ENCODE measurements around the gene CFDP1.

CFDP1 gene

GRCh38 chr16:75401691-75402090, 31.6 kb downstream of the CFDP1 start:
- Histone ChIP-seq H4K20me1 (ENCODE audit: insufficient read depth, low read length) (peaks cover 8% of the 10 kb centered on the region; the same call in 1 of the 2 replicates), H3K9ac (ENCODE audit: low read depth, low read length) (no peak overlapping the region), H3K36me3 (ENCODE audit: insufficient read depth, low read length) (peaks cover 29% of the 10 kb centered on the region), H3K27me3 (ENCODE audit: insufficient read depth, low read length, poor library complexity) (no peaks in the 10 kb centered on the region), H3K4me2 (ENCODE audit: insufficient read depth, low read length) (no peak overlapping the region), H3K9me3 (ENCODE audit: insufficient read depth, low read length, severe bottlenecking) (no peaks in the 10 kb centered on the region), H3K4me3 (ENCODE audit: low read depth in 1 of 2, low read length in 2 of 2) (no peak overlapping the region), H3K79me2 (ENCODE audit: insufficient read depth, low read length) (peaks cover 3% of the 10 kb centered on the region; the same call in 1 of the 2 replicates), H2AFZ (ENCODE audit: low read depth, low read length) (no peak overlapping the region), H3K27ac (ENCODE audit: low read length) (no peak overlapping the region), H3K4me1 (ENCODE audit: insufficient read depth, low read length) (no peaks in the 10 kb centered on the region)
- DNase-seq (no peak), ATAC-seq (ENCODE audit: insufficient read depth, low read depth) (no peak)
- TF ChIP-seq, protein P1, sequence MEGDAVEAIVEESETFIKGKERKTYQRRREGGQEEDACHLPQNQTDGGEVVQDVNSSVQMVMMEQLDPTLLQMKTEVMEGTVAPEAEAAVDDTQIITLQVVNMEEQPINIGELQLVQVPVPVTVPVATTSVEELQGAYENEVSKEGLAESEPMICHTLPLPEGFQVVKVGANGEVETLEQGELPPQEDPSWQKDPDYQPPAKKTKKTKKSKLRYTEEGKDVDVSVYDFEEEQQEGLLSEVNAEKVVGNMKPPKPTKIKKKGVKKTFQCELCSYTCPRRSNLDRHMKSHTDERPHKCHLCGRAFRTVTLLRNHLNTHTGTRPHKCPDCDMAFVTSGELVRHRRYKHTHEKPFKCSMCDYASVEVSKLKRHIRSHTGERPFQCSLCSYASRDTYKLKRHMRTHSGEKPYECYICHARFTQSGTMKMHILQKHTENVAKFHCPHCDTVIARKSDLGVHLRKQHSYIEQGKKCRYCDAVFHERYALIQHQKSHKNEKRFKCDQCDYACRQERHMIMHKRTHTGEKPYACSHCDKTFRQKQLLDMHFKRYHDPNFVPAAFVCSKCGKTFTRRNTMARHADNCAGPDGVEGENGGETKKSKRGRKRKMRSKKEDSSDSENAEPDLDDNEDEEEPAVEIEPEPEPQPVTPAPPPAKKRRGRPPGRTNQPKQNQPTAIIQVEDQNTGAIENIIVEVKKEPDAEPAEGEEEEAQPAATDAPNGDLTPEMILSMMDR (IDR thresholded peaks at IDR 0.05; ENCODE audit: borderline replicate concordance, extremely low read depth, low read length, poor library complexity, severe bottlenecking): no peak
- no peak for TF ChIP-seq EZH2 (IDR thresholded peaks at IDR 0.05; ENCODE audit: borderline replicate concordance, low read depth, low read length, severe bottlenecking)

DNA sequence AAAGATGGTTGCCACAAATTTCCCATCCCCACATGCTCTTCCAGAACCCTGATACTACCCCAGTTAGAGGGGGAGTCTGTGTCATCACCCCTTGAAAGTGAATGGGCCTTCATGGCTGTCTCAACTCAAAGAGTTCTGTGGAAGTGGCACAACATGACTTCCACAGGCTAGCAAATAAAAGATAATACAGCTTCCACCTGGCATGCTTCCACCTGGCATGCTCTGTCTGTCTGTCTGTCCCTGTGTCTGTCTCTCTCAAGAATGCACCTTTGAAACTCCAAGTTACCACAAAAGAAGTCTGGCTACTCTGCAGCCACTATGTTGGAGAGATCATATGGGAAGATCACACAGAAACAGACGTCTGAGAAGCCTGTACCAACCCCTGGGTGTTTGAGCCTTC, 35.0 kb downstream of the CFDP1 start:
- peaks cover 3% of the 10 kb centered on the region; the same call in 1 of the 2 replicates for H3K79me2 ChIP-seq (ENCODE audit: insufficient read depth, low read length)
- no peak overlapping the region for H3K4me2 ChIP-seq (ENCODE audit: insufficient read depth, low read length)
- H3K4me1 ChIP-seq (ENCODE audit: insufficient read depth, low read length): no peaks in the 10 kb centered on the region
- H3K9me3 ChIP-seq (ENCODE audit: insufficient read depth, low read length, severe bottlenecking): no peaks in the 10 kb centered on the region
- peaks cover 25% of the 10 kb centered on the region for H3K36me3 ChIP-seq (ENCODE audit: insufficient read depth, low read length)
- no peak overlapping the region for H3K9ac ChIP-seq (ENCODE audit: low read depth, low read length)
- H3K27me3 ChIP-seq (ENCODE audit: insufficient read depth, low read length, poor library complexity): no peaks in the 10 kb centered on the region
- no peak overlapping the region for H3K27ac ChIP-seq (ENCODE audit: low read length)
- no peak overlapping the region for H3K4me3 ChIP-seq (ENCODE audit: low read depth in 1 of 2, low read length in 2 of 2)
- DNase-seq (no peak), ATAC-seq (ENCODE audit: insufficient read depth, low read depth) (no peak)
- no peak overlapping the region for H2AFZ ChIP-seq (ENCODE audit: low read depth, low read length)
- H4K20me1 ChIP-seq (ENCODE audit: insufficient read depth, low read length): peaks cover 8% of the 10 kb centered on the region; the same call in 1 of the 2 replicates
- TF ChIP-seq, protein P1 (IDR thresholded peaks at IDR 0.05; ENCODE audit: borderline replicate concordance, extremely low read depth, low read length, poor library complexity, severe bottlenecking): no peak
- TF ChIP-seq EZH2 (IDR thresholded peaks at IDR 0.05; ENCODE audit: borderline replicate concordance, low read depth, low read length, severe bottlenecking): no peak

GRCh38 chr16:75394941-75395340, 38.4 kb downstream of the CFDP1 start:
- DNase-seq (no peak), ATAC-seq (ENCODE audit: insufficient read depth, low read depth) (no peak)
- Histone ChIP-seq H2AFZ (ENCODE audit: low read depth, low read length) (no peak overlapping the region), H4K20me1 (ENCODE audit: insufficient read depth, low read length) (peaks cover 5% of the 10 kb centered on the region; the same call in 1 of the 2 replicates), H3K9ac (ENCODE audit: low read depth, low read length) (no peak overlapping the region), H3K4me1 (ENCODE audit: insufficient read depth, low read length) (no peaks in the 10 kb centered on the region), H3K4me2 (ENCODE audit: insufficient read depth, low read length) (no peak overlapping the region), H3K27me3 (ENCODE audit: insufficient read depth, low read length, poor library complexity) (no peaks in the 10 kb centered on the region), H3K9me3 (ENCODE audit: insufficient read depth, low read length, severe bottlenecking) (no peaks in the 10 kb centered on the region), H3K27ac (ENCODE audit: low read length) (no peak overlapping the region), H3K36me3 (ENCODE audit: insufficient read depth, low read length) (peaks cover 45% of the 10 kb centered on the region), H3K79me2 (ENCODE audit: insufficient read depth, low read length) (no peaks in the 10 kb centered on the region), H3K4me3 (ENCODE audit: low read depth in 1 of 2, low read length in 2 of 2) (no peak overlapping the region)
- TF ChIP-seq EZH2 (IDR thresholded peaks at IDR 0.05; ENCODE audit: borderline replicate concordance, low read depth, low read length, severe bottlenecking): no peak
- TF ChIP-seq, protein P1 (IDR thresholded peaks at IDR 0.05; ENCODE audit: borderline replicate concordance, extremely low read depth, low read length, poor library complexity, severe bottlenecking): no peak

- no peaks in the 10 kb centered on the region for H3K27me3 ChIP-seq (ENCODE audit: insufficient read depth, low read length, poor library complexity)
- peaks cover 54% of the 10 kb centered on the region for H3K36me3 ChIP-seq (ENCODE audit: insufficient read depth, low read length)
- H4K20me1 ChIP-seq (ENCODE audit: insufficient read depth, low read length): no peaks in the 10 kb centered on the region; the same call in 1 of the 2 replicates
- no peaks in the 10 kb centered on the region for H3K9me3 ChIP-seq (ENCODE audit: insufficient read depth, low read length, severe bottlenecking)
- H3K9ac ChIP-seq (ENCODE audit: low read depth, low read length): no peak overlapping the region
- no peaks in the 10 kb centered on the region for H3K79me2 ChIP-seq (ENCODE audit: insufficient read depth, low read length)
- H3K4me3 ChIP-seq (ENCODE audit: low read depth in 1 of 2, low read length in 2 of 2): no peak overlapping the region
- H3K4me2 ChIP-seq (ENCODE audit: insufficient read depth, low read length): no peak overlapping the region
- no peak overlapping the region for H2AFZ ChIP-seq (ENCODE audit: low read depth, low read length)
- TF ChIP-seq, protein P1 (IDR thresholded peaks at IDR 0.05; ENCODE audit: borderline replicate concordance, extremely low read depth, low read length, poor library complexity, severe bottlenecking): no peak
- no peak for TF ChIP-seq EZH2 (IDR thresholded peaks at IDR 0.05; ENCODE audit: borderline replicate concordance, low read depth, low read length, severe bottlenecking)
- H3K27ac ChIP-seq (ENCODE audit: low read length): no peak overlapping the region
- no peaks in the 10 kb centered on the region for H3K4me1 ChIP-seq (ENCODE audit: insufficient read depth, low read length)
- DNase-seq: no peak
- no peak for ATAC-seq (ENCODE audit: insufficient read depth, low read depth)
Measured at GRCh38 chr16:75392906-75393305, 40.4 kb downstream of the CFDP1 start.
